Keratinocyte (primary cell): ENCODE results near the gene BHLHA9. TPM values are rescaled to one million over a fixed set of nuclear protein-coding genes. Genes with fewer than 3 reads are reported as not detected.

Source experiments
- DNase-seq: peaks from one replicate; pipeline ENCODE4 v3.0.0-alpha.2; 2011; ENCODE audit warnings: low read depth, missing footprints, low spot score
- FAIRE-seq: peaks from 2 replicates; lab custom pipeline; 2011; peaks lifted over from hg19 to GRCh38; lab: Jason Lieb, UNC
- H2AFZ ChIP-seq: 2 replicates; pipeline ENCODE4 v1.6.0; 2012; ENCODE audit warnings: low read length, control low read depth, inconsistent platforms; ENCODE audit not compliant: control insufficient read depth
- H3K27ac ChIP-seq: 2 replicates; pipeline ENCODE4 v1.5.1; 2011; ENCODE audit warnings: low read length; ENCODE audit not compliant: control insufficient read depth, insufficient read depth
- H3K27me3 ChIP-seq: 3 replicates; pipeline ENCODE4 v1.6.0; 2011; ENCODE audit warnings: low read length; ENCODE audit not compliant: control insufficient read depth, insufficient read depth; ENCODE audit errors: extremely low read depth
- H3K36me3 ChIP-seq, 2 experiments: 2 replicates in 1 of 2; 3 replicates in 1 of 2; pipeline ENCODE4 v1.5.1; 2011; ENCODE audit warnings: low read length in 2 of 2, mild to moderate bottlenecking in 1 of 2; ENCODE audit not compliant: control insufficient read depth in 2 of 2, insufficient read depth in 2 of 2; ENCODE audit errors: extremely low read depth in 1 of 2
- H3K4me1 ChIP-seq: 3 replicates; pipeline ENCODE4 v1.5.1; 2011; ENCODE audit warnings: low read length; ENCODE audit not compliant: control insufficient read depth, insufficient read depth; ENCODE audit errors: extremely low read depth
- H3K4me2 ChIP-seq: 3 replicates; pipeline ENCODE4 v1.6.0; 2011; ENCODE audit warnings: low read depth, low read length; ENCODE audit not compliant: control insufficient read depth, insufficient read depth; ENCODE audit errors: extremely low read depth
- H3K4me3 ChIP-seq, 3 experiments: fragments of 200-600 bp in 1 of 3; sonication (generic) in 1 of 3; 2 replicates in 2 of 3; 3 replicates in 1 of 3; pipeline ENCODE4 v1.5.1; 2011 to 2016; ENCODE audit warnings: low read length in 3 of 3, mild to moderate bottlenecking in 3 of 3, control low read depth in 2 of 3, inconsistent platforms in 1 of 3, low read depth in 1 of 3, mixed read lengths in 1 of 3, mixed run types in 1 of 3, moderate library complexity in 1 of 3; ENCODE audit not compliant: control insufficient read depth in 2 of 3, insufficient read depth in 2 of 3; ENCODE audit errors: extremely low read depth in 1 of 3
- H3K79me2 ChIP-seq: 2 replicates; pipeline ENCODE4 v1.6.0; 2012; ENCODE audit warnings: low read length; ENCODE audit not compliant: control insufficient read depth, insufficient read depth
- H3K9ac ChIP-seq: 3 replicates; pipeline ENCODE4 v1.6.0; 2011; ENCODE audit warnings: low read length; ENCODE audit not compliant: control insufficient read depth, insufficient read depth; ENCODE audit errors: extremely low read depth
- H3K9me1 ChIP-seq: 3 replicates; pipeline ENCODE4 v1.6.0; 2011; ENCODE audit warnings: low read length; ENCODE audit not compliant: control insufficient read depth, insufficient read depth; ENCODE audit errors: extremely low read depth
- H3K9me3 ChIP-seq: 2 replicates; pipeline ENCODE4 v1.5.1; 2012; ENCODE audit warnings: low read depth, low read length; ENCODE audit not compliant: control insufficient read depth
- H4K20me1 ChIP-seq: 3 replicates; pipeline ENCODE4 v1.6.0; 2011; ENCODE audit warnings: low read length; ENCODE audit not compliant: control insufficient read depth, insufficient read depth; ENCODE audit errors: extremely low read depth
- CTCF ChIP-seq, 3 experiments: IDR thresholded peaks in 1 of 3; conservative IDR thresholded peaks in 1 of 3; optimal IDR thresholded peaks in 1 of 3; 2 replicates in 2 of 3; 3 replicates in 1 of 3; pipeline versions ENCODE3 to v1.5.1; 2011; ENCODE audit warnings: low read length in 3 of 3, mild to moderate bottlenecking in 3 of 3, moderate library complexity in 2 of 3, control low read depth in 1 of 3, inconsistent platforms in 1 of 3; ENCODE audit not compliant: insufficient read depth in 2 of 3; ENCODE audit errors: extremely low read depth in 1 of 3
- EZH2 ChIP-seq: IDR thresholded peaks from one replicate; pipeline ENCODE4 v1.6.1; 2012; ENCODE audit warnings: inconsistent platforms, mild to moderate bottlenecking, low read length, moderate library complexity
- dilution Hi-C: fragments of 300-500 bp; cut with MboI; formaldehyde crosslinking; loops from one replicate; pipeline ENCODE4 v1.7.0; 2020; ENCODE audit warnings: low sequenced_read_pairs; ENCODE audit not compliant: extremely low pct_ligation_motif_present
- polyA plus RNA-seq, 5 experiments: library from polyadenylated mRNA; depleted of rRNA in 3 of 5; stranded (reverse) in 3 of 5; stranded (forward) in 1 of 5; unstranded in 1 of 5; fragments of >200 nt; gene quantifications; 1 replicate in 1 of 5; 2 replicates in 3 of 5; 3 replicates in 1 of 5; pipeline versions ENCODE4 v1.2.1 to v1.2.3, GENCODE V29; 2011 to 2012; ENCODE audit warnings: missing spikeins in 2 of 5, low read depth in 1 of 5, low replicate concordance in 1 of 5

BHLHA9 gene
- polyA plus RNA-seq, 1 donor (not counting 4 experiments of a cell fraction or from before 2014, with no cell fraction given) = not detected

DNA sequence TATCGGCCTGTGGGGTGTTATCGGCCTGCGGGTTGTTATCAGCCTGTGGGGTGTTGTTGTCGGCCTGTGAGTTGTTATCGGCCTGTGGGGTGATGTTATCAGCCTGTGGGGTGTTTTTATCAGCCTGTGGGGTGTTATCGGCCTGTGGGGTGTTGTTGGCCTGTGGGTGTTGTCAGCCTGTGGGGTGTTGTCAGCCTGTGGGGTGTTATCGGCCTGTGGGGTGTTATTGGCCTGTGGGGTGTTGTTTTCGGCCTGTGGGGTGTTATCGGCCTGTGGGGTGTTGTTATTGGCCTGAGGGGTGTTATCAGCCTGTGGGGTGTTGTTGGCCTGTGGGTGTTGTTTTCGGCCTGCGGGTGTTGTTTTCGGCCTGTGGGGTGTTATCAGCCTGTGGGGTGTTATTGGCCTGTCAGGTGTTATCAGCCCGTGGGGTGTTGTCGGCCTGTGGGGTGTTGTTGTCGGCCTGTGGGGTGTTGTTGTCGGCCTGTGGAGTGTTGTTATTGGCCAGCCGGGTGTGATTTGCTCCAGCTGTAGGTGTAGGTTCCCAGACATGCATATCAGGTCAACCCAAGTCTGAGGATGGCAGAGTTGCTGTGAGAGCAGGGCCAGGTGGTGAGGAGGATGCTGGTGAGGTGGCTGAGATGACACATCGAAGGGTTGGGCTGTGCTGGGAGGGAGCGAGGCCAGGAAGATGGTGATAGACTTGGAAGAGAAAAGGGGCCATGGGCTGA lies 16.3 kb downstream of the BHLHA9 start:
- dilution Hi-C loops = no loop called here
- Histone ChIP-seq H3K9ac (no peak overlapping the region), H3K27ac (no peak overlapping the region), H3K4me2 (no peak overlapping the region), H2AFZ (no peak overlapping the region), H4K20me1 (no peaks in the 10 kb centered on the region), H3K79me2 (no peaks in the 10 kb centered on the region), H3K9me1 (no peaks in the 10 kb centered on the region), H3K36me3 (no peaks in the 10 kb centered on the region), H3K4me1 (peaks cover 5% of the 10 kb centered on the region), H3K4me3 (no peak overlapping the region), H3K27me3 (no peaks in the 10 kb centered on the region), H3K9me3 (no peaks in the 10 kb centered on the region)
- no peak for DNase-seq
- TF ChIP-seq EZH2 (no peak), CTCF (optimal IDR thresholded peaks at IDR 0.05 in 1 of 3, IDR thresholded peaks at IDR 0.05 in 1 of 3, conservative IDR thresholded peaks at IDR 0.05 in 1 of 3; ENCODE audit: extremely low read depth in 1 of 3, insufficient read depth in 2 of 3, low read length in 3 of 3) (no peak)
- FAIRE-seq = no peak

- dilution Hi-C loops = no loop called here
- Histone ChIP-seq H2AFZ (peak overlapping the region; percentile 49), H3K9me1 (no peaks in the 10 kb centered on the region), H3K9me3 (no peaks in the 10 kb centered on the region), H3K27me3 (no peaks in the 10 kb centered on the region), H3K4me2 (peak overlapping the region; percentile 27), H3K27ac (no peak overlapping the region), H3K4me1 (peaks cover 5% of the 10 kb centered on the region), H3K79me2 (no peaks in the 10 kb centered on the region), H3K9ac (no peak overlapping the region), H3K4me3 (no peak overlapping the region), H4K20me1 (no peaks in the 10 kb centered on the region), H3K36me3 (no peaks in the 10 kb centered on the region)
- TF ChIP-seq EZH2 = no peak
- no peak for TF ChIP-seq CTCF (optimal IDR thresholded peaks at IDR 0.05 in 1 of 3, IDR thresholded peaks at IDR 0.05 in 1 of 3, conservative IDR thresholded peaks at IDR 0.05 in 1 of 3; ENCODE audit: extremely low read depth in 1 of 3, insufficient read depth in 2 of 3, low read length in 3 of 3)
- FAIRE-seq (no peak), DNase-seq (peak; percentile 21)
These were observed 19.5 kb downstream of the BHLHA9 start for GRCh38 chr17:1289695-1290094.
